ENCODE results near the gene CDK2AP2.

- TF ChIP-seq, protein P1, sequence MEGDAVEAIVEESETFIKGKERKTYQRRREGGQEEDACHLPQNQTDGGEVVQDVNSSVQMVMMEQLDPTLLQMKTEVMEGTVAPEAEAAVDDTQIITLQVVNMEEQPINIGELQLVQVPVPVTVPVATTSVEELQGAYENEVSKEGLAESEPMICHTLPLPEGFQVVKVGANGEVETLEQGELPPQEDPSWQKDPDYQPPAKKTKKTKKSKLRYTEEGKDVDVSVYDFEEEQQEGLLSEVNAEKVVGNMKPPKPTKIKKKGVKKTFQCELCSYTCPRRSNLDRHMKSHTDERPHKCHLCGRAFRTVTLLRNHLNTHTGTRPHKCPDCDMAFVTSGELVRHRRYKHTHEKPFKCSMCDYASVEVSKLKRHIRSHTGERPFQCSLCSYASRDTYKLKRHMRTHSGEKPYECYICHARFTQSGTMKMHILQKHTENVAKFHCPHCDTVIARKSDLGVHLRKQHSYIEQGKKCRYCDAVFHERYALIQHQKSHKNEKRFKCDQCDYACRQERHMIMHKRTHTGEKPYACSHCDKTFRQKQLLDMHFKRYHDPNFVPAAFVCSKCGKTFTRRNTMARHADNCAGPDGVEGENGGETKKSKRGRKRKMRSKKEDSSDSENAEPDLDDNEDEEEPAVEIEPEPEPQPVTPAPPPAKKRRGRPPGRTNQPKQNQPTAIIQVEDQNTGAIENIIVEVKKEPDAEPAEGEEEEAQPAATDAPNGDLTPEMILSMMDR (IDR thresholded peaks at IDR 0.05): no peak
- no peak for TF ChIP-seq POLR2A (IDR thresholded peaks at IDR 0.05)
Observed at GRCh38 chr11:67522338-67522737, 14.4 kb upstream of the CDK2AP2 start.

All from esophagus squamous epithelium (tissue), 4 donors.